Loucy (cell line): ENCODE results near the gene SAXO1.

ENCODE experiments used
- H2AFZ ChIP-seq: fragments of 200-600 bp; sonication (generic); 2 replicates; pipeline ENCODE4 v1.6.0; 2016; ENCODE audit warnings: antibody characterized with exemption, mild to moderate bottlenecking, low read length, moderate library complexity
- H3F3A ChIP-seq: fragments of 200-600 bp; 2 replicates; pipeline ENCODE4 v1.6.0; 2016; ENCODE audit warnings: antibody characterized with exemption, low read depth, mild to moderate bottlenecking
- H3K27me3 ChIP-seq: fragments of 200-600 bp; sonication (generic); 2 replicates; pipeline ENCODE4 v1.6.1; 2014; ENCODE audit warnings: low read length, mild to moderate bottlenecking; ENCODE audit not compliant: insufficient read depth, poor library complexity, severe bottlenecking
- H3K36me3 ChIP-seq: fragments of 200-600 bp; sonication (generic); 2 replicates; pipeline ENCODE4 v1.6.1; 2016; ENCODE audit warnings: low read length; ENCODE audit not compliant: insufficient read depth
- H3K4me1 ChIP-seq: fragments of 200-600 bp; sonication (generic); 2 replicates; pipeline ENCODE4 v1.5.1; 2014; ENCODE audit warnings: low read length, mild to moderate bottlenecking; ENCODE audit not compliant: insufficient read depth, poor library complexity, severe bottlenecking
- H3K4me2 ChIP-seq: fragments of 200-600 bp; sonication (generic); 2 replicates; pipeline ENCODE4 v1.6.0; 2014; ENCODE audit warnings: antibody characterized with exemption, low read length, low read depth, mild to moderate bottlenecking; ENCODE audit not compliant: poor library complexity, severe bottlenecking
- H3K4me3 ChIP-seq: fragments of 200-600 bp; sonication (generic); 2 replicates; pipeline ENCODE4 v1.5.1; 2014; ENCODE audit warnings: low read length, mild to moderate bottlenecking, mixed read lengths; ENCODE audit not compliant: poor library complexity, severe bottlenecking
- H3K79me2 ChIP-seq: fragments of 200-600 bp; sonication (generic); 2 replicates; pipeline ENCODE4 v1.6.1; 2014; ENCODE audit warnings: low read length; ENCODE audit not compliant: insufficient read depth
- H3K9ac ChIP-seq: fragments of 200-600 bp; sonication (generic); 2 replicates; pipeline ENCODE4 v1.6.0; 2014; ENCODE audit warnings: mild to moderate bottlenecking, low read depth, low read length, moderate library complexity; ENCODE audit not compliant: poor library complexity, severe bottlenecking
- H3K9me2 ChIP-seq: fragments of 200-600 bp; sonication (generic); replicated peaks from 2 replicates; pipeline ENCODE4 v1.6.1; 2016; ENCODE audit warnings: low read depth, low read length, mixed read lengths
- H3K9me3 ChIP-seq: fragments of 200-600 bp; sonication (generic); 2 replicates; pipeline ENCODE4 v1.6.1; 2014; ENCODE audit warnings: mild to moderate bottlenecking, antibody characterized with exemption, low read length, low read depth; ENCODE audit not compliant: insufficient read depth
- H4K20me1 ChIP-seq: fragments of 200-600 bp; sonication (generic); 2 replicates; pipeline ENCODE4 v1.6.0; 2014; ENCODE audit warnings: antibody characterized with exemption, low read length, mild to moderate bottlenecking; ENCODE audit not compliant: insufficient read depth, poor library complexity, severe bottlenecking
- EZH2phosphoT487 ChIP-seq: fragments of 200-600 bp; IDR thresholded peaks from 2 replicates; pipeline ENCODE4 v1.6.1; 2018; ENCODE audit warnings: antibody characterized with exemption, mild to moderate bottlenecking, moderate library complexity, borderline replicate concordance
- TF ChIP-seq, protein P1 (sequence below): fragments of 200-600 bp; sonication (generic); conservative IDR thresholded peaks from 2 replicates; pipeline ENCODE4 v1.5.1; 2014; ENCODE audit warnings: mild to moderate bottlenecking, antibody characterized with exemption, low read length

The SAXO1 gene

DNA sequence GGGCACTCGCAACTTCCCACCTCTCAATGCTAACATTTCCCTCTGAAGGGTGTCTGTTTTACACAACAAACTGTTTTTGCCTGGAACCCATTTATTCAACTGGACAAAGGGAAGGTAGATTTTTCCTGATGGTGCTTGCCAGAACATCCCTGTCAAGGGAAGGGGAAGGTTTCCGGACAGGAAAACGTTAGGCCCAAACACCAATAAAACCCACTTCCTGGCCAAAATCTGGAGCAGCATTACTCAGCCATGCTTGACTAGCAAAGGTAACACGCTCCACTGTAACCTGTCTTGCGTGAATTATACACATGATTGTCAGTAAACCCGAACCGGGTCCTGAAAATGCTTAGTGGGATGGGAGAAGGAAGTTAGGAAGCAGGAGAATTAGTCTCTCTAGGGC lies 90.2 kb downstream of the SAXO1 start:
- no peaks in the 10 kb centered on the region for H3K79me2 ChIP-seq
- no peak for TF ChIP-seq EZH2phosphoT487
- TF ChIP-seq, protein P1, sequence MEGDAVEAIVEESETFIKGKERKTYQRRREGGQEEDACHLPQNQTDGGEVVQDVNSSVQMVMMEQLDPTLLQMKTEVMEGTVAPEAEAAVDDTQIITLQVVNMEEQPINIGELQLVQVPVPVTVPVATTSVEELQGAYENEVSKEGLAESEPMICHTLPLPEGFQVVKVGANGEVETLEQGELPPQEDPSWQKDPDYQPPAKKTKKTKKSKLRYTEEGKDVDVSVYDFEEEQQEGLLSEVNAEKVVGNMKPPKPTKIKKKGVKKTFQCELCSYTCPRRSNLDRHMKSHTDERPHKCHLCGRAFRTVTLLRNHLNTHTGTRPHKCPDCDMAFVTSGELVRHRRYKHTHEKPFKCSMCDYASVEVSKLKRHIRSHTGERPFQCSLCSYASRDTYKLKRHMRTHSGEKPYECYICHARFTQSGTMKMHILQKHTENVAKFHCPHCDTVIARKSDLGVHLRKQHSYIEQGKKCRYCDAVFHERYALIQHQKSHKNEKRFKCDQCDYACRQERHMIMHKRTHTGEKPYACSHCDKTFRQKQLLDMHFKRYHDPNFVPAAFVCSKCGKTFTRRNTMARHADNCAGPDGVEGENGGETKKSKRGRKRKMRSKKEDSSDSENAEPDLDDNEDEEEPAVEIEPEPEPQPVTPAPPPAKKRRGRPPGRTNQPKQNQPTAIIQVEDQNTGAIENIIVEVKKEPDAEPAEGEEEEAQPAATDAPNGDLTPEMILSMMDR: no peak
- H3K27me3 ChIP-seq: no peaks in the 10 kb centered on the region
- H3K4me1 ChIP-seq: no peaks in the 10 kb centered on the region
- no peak overlapping the region for H3K9ac ChIP-seq
- no peaks in the 10 kb centered on the region for H3K36me3 ChIP-seq
- no peak overlapping the region for H3K4me3 ChIP-seq
- no peaks in the 10 kb centered on the region for H3F3A ChIP-seq
- H2AFZ ChIP-seq: no peak overlapping the region
- H3K9me3 ChIP-seq: no peaks in the 10 kb centered on the region
- H3K9me2 ChIP-seq: no peaks in the 10 kb centered on the region
- no peaks in the 10 kb centered on the region for H4K20me1 ChIP-seq
- no peak overlapping the region for H3K4me2 ChIP-seq

DNA sequence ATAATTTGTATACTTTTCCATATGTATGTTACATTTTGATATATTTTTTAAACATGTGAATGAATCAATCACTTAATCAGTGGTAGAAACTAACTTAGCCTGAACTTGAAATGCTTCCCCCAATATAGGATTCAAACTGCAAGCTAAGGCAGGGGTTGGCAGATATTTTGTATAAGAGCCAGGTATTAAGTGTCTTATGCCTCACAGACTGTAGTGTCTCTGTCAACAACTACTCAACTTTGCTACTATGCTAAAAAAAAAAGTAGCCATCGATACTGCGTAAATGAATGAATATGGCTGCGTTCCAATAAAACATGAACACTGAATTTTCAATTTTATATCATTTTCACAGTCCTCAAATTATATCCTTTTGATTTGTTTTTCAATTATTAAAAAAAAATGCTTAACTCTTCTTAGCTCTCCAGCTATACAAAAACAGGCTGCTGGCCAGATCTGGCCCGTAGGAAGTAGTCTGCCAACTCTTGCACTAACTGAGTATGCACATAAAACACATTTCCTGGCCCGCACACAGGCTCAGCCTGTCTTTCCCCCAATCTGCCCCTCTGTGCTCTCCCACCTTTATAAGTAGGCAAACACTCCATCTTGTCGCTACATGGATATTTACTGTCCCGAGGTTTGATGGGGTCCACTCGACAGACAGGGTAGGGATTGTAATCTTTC lies 91.8 kb downstream of the SAXO1 start:
- Histone ChIP-seq H3K4me2 (no peak overlapping the region), H3K27me3 (no peaks in the 10 kb centered on the region), H4K20me1 (no peaks in the 10 kb centered on the region), H3K4me3 (no peak overlapping the region), H3K9me3 (no peaks in the 10 kb centered on the region), H3F3A (no peaks in the 10 kb centered on the region), H3K36me3 (no peaks in the 10 kb centered on the region), H3K4me1 (peaks cover 8% of the 10 kb centered on the region), H3K79me2 (no peaks in the 10 kb centered on the region), H2AFZ (no peak overlapping the region), H3K9ac (no peak overlapping the region), H3K9me2 (no peaks in the 10 kb centered on the region)
- TF ChIP-seq, protein P1: no peak
- TF ChIP-seq EZH2phosphoT487: no peak

DNA sequence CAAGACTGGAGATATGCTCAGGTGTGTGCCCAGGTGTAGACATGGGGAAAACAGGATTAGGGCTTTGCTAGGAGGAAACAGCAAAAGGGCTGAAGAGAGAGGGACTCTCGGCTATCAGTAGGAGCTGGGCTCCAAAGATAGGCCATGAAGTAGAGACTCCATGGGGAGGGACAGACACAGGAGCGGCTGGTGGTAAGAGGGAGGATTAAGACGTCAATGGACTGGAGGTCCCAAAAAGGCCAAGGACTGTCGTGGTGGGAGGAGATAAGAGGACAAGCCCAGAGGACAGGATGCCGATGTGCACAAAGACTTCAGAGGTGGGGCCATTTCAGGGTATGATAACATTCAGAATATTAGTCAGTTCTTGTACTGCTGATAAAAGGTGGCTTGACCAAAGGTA lies 93.1 kb downstream of the SAXO1 start:
- TF ChIP-seq EZH2phosphoT487: no peak
- TF ChIP-seq, protein P1: no peak
- Histone ChIP-seq H3K4me2 (no peak overlapping the region), H3K9me2 (no peaks in the 10 kb centered on the region), H3K36me3 (no peaks in the 10 kb centered on the region), H3K4me1 (peaks cover 16% of the 10 kb centered on the region), H3K4me3 (no peak overlapping the region), H3F3A (no peaks in the 10 kb centered on the region), H3K9me3 (no peaks in the 10 kb centered on the region), H3K9ac (no peak overlapping the region), H4K20me1 (no peaks in the 10 kb centered on the region), H3K27me3 (no peaks in the 10 kb centered on the region), H2AFZ (no peak overlapping the region), H3K79me2 (no peaks in the 10 kb centered on the region)
